GM23338 (cell line): ENCODE results near the gene CEP350. TPM values are rescaled to one million over a fixed set of nuclear protein-coding genes. Genes with fewer than 3 reads are reported as not detected.

Source experiments
- ATAC-seq: fragments of 200-7000 bp; cut with Tn5 transposase; 3 replicates; pipeline ENCODE4 v1.9.1; 2020
- DNase-seq: peaks from one replicate; pipeline ENCODE4 v3.0.0-alpha.2; 2015; ENCODE audit warnings: low spot score
- H2AFZ ChIP-seq: fragments of 200-600 bp; sonication (generic); 2 replicates; pipeline ENCODE4 v1.8.0; 2016; ENCODE audit warnings: antibody characterized with exemption, mild to moderate bottlenecking, moderate library complexity
- H3F3A ChIP-seq: fragments of 200-600 bp; sonication (generic); replicated peaks from 2 replicates; pipeline ENCODE4 v1.8.0; 2017; ENCODE audit warnings: antibody characterized with exemption, mixed run types, low read depth
- H3K27ac ChIP-seq: fragments of 200-600 bp; sonication (generic); 2 replicates; pipeline ENCODE4 v1.6.1; 2016; ENCODE audit warnings: low read depth
- H3K27me3 ChIP-seq: fragments of 200-600 bp; sonication (generic); 2 replicates; pipeline ENCODE4 v1.8.0; 2016; ENCODE audit warnings: mild to moderate bottlenecking, mixed run types, moderate library complexity; ENCODE audit not compliant: insufficient read depth
- H3K36me3 ChIP-seq: fragments of 200-600 bp; sonication (generic); 2 replicates; pipeline ENCODE4 v1.8.0; 2016; ENCODE audit warnings: mild to moderate bottlenecking; ENCODE audit not compliant: insufficient read depth
- H3K4me1 ChIP-seq: fragments of 200-600 bp; sonication (generic); 2 replicates; pipeline ENCODE4 v1.8.0; 2016; ENCODE audit warnings: mild to moderate bottlenecking, moderate library complexity; ENCODE audit not compliant: insufficient read depth
- H3K4me2 ChIP-seq: fragments of 200-600 bp; sonication (generic); 2 replicates; pipeline ENCODE4 v1.7.1; 2017; ENCODE audit warnings: mixed run types
- H3K4me3 ChIP-seq: fragments of 200-600 bp; sonication (generic); 2 replicates; pipeline ENCODE4 v1.6.1; 2016; ENCODE audit warnings: mixed run types
- H3K79me2 ChIP-seq: fragments of 200-600 bp; sonication (generic); replicated peaks from 2 replicates; pipeline ENCODE4 v1.8.0; 2017; ENCODE audit warnings: mild to moderate bottlenecking; ENCODE audit not compliant: insufficient read depth
- H3K9me2 ChIP-seq: fragments of 200-600 bp; sonication (generic); 2 replicates; pipeline ENCODE4 v1.8.0; 2017; ENCODE audit not compliant: insufficient read depth
- H4K20me1 ChIP-seq: fragments of 200-600 bp; sonication (generic); replicated peaks from 2 replicates; pipeline ENCODE4 v1.8.0; 2017; ENCODE audit warnings: mild to moderate bottlenecking; ENCODE audit not compliant: insufficient read depth
- H3K27ac Mint-ChIP-seq: 2 replicates; pipeline ENCODE4 v1.8.0; 2020; ENCODE audit warnings: inconsistent platforms, mild to moderate bottlenecking, moderate library complexity, mixed read lengths
- H3K27me3 Mint-ChIP-seq: 3 replicates; pipeline ENCODE4 v1.8.0; 2022; ENCODE audit warnings: low read depth, mild to moderate bottlenecking, moderate library complexity, mixed read lengths, inconsistent platforms; ENCODE audit not compliant: insufficient read depth, poor library complexity
- H3K36me3 Mint-ChIP-seq: 3 replicates; pipeline ENCODE4 v1.8.0; 2021; ENCODE audit warnings: low read depth, mild to moderate bottlenecking, inconsistent platforms, moderate library complexity, mixed read lengths
- H3K4me1 Mint-ChIP-seq: 3 replicates; pipeline ENCODE4 v1.8.0; 2020; ENCODE audit warnings: mild to moderate bottlenecking, inconsistent platforms, mixed read lengths
- H3K4me3 Mint-ChIP-seq: 3 replicates; pipeline ENCODE4 v1.8.0; 2021; ENCODE audit warnings: moderate library complexity, mild to moderate bottlenecking, inconsistent platforms, mixed read lengths
- H3K9me3 Mint-ChIP-seq: 3 replicates; pipeline ENCODE4 v1.8.0; 2020; ENCODE audit warnings: moderate library complexity, mild to moderate bottlenecking, inconsistent platforms, mixed read lengths
- CREB1 ChIP-seq: fragments of 250-450 bp; sonication (Bioruptor Pico); IDR thresholded peaks from 2 replicates; pipeline ENCODE4 v1.5.0; 2020; ENCODE audit warnings: low read depth, mild to moderate bottlenecking, moderate library complexity
- CTCF ChIP-seq, 2 experiments: fragments of 200-600 bp in 1 of 2; sonication (generic) in 1 of 2; conservative IDR thresholded peaks; 2 replicates each; pipeline versions ENCODE4 v1.5.1 to v1.6.1; 2016 to 2017; ENCODE audit warnings: antibody characterized with exemption in 2 of 2, low read depth in 2 of 2, mild to moderate bottlenecking in 2 of 2, moderate library complexity in 1 of 2
- EZH2 ChIP-seq: fragments of 200-600 bp; sonication (generic); IDR thresholded peaks from one replicate; pipeline ENCODE4 v1.8.0; 2017; ENCODE audit warnings: antibody characterized with exemption, mild to moderate bottlenecking, low read depth; ENCODE audit not compliant: unreplicated experiment
- EZH2phosphoT487 ChIP-seq: fragments of 200-600 bp; sonication (generic); IDR thresholded peaks from one replicate; pipeline ENCODE4 v1.8.1; 2018; ENCODE audit warnings: antibody characterized with exemption; ENCODE audit not compliant: unreplicated experiment
- NANOG ChIP-seq: IDR thresholded peaks from 2 replicates; pipeline ENCODE4 v1.6.1; 2016; ENCODE audit warnings: antibody characterized with exemption, borderline replicate concordance
- POLR2AphosphoS5 ChIP-seq: IDR thresholded peaks from 2 replicates; pipeline ENCODE4 v1.6.1; 2016; ENCODE audit warnings: antibody characterized with exemption, low read depth
- STAT1 ChIP-seq: IDR thresholded peaks from one replicate; pipeline ENCODE4 v1.6.1; 2016; ENCODE audit warnings: antibody characterized with exemption; ENCODE audit not compliant: unreplicated experiment
- ZNF114 ChIP-seq: fragments of 250-450 bp; sonication (Bioruptor Pico); IDR thresholded peaks from 2 replicates; pipeline ENCODE4 v1.5.0; 2020; ENCODE audit warnings: mild to moderate bottlenecking, moderate library complexity
- ZNF331 ChIP-seq: fragments of 250-450 bp; sonication (Bioruptor Pico); IDR thresholded peaks from 2 replicates; pipeline ENCODE4 v1.5.0; 2020; ENCODE audit warnings: low read depth, mild to moderate bottlenecking, moderate library complexity
- polyA plus RNA-seq: library from polyadenylated mRNA; unstranded; fragments of >200 nt; fragmentation: Nextera tagmentation; extraction: Ambion mirVana; gene quantifications from 2 replicates; pipeline ENCODE4 v1.2.1, GENCODE V29; 2016
- total RNA-seq: library from RNA; depleted of rRNA; stranded (reverse); fragments of >200 nt; shearing (Covaris generic); gene quantifications from 2 replicates; pipeline ENCODE4 v1.2.3, GENCODE V29; 2014
- TF ChIP-seq, protein P1 (sequence below): IDR thresholded peaks from 2 replicates; pipeline ENCODE4 v1.6.1; 2016; ENCODE audit warnings: antibody characterized with exemption
- TF ChIP-seq, protein P2 (sequence below): IDR thresholded peaks from one replicate; pipeline ENCODE4 v1.6.1; 2018; ENCODE audit warnings: antibody characterized with exemption; ENCODE audit not compliant: unreplicated experiment
- TF ChIP-seq, protein P3 (sequence below): fragments of 250-450 bp; sonication (Bioruptor Pico); IDR thresholded peaks from 2 replicates; pipeline ENCODE4 v1.5.0; 2020; ENCODE audit warnings: mild to moderate bottlenecking, moderate library complexity

Gene CEP350
- total and polyA plus RNA-seq, 2 experiments from 2014 or later = 23.4 to 36.8 TPM

DNA sequence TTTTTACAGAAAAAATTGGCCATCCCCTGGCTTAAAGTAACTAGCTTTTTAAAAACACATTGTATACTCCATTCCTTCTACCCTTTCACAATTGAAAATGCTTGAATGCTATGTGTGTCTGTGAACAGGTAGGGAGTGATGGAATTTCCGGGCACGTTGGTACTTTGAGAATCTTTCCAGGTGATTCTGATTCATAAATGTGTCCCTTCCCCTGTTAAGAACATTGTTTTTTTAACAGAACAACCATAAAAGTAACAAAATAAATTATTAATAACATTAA, 142.7 kb downstream of the CEP350 start (continued):
- no peak for TF ChIP-seq ZNF331
- TF ChIP-seq, protein P1, sequence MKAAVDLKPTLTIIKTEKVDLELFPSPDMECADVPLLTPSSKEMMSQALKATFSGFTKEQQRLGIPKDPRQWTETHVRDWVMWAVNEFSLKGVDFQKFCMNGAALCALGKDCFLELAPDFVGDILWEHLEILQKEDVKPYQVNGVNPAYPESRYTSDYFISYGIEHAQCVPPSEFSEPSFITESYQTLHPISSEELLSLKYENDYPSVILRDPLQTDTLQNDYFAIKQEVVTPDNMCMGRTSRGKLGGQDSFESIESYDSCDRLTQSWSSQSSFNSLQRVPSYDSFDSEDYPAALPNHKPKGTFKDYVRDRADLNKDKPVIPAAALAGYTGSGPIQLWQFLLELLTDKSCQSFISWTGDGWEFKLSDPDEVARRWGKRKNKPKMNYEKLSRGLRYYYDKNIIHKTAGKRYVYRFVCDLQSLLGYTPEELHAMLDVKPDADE = no peak
- TF ChIP-seq NANOG = no peak

- no peaks in the 10 kb centered on the region for H3K9me3 Mint-ChIP-seq
- Histone ChIP-seq H3K9me2 (no peaks in the 10 kb centered on the region), H3K4me1 (peaks cover 14% of the 10 kb centered on the region), H3F3A (no peaks in the 10 kb centered on the region), H3K27ac (no peak overlapping the region), H3K4me3 (no peak overlapping the region), H3K27me3 (no peaks in the 10 kb centered on the region), H4K20me1 (no peaks in the 10 kb centered on the region), H3K79me2 (no peaks in the 10 kb centered on the region), H3K36me3 (peaks cover 9% of the 10 kb centered on the region), H2AFZ (no peak overlapping the region), H3K4me2 (no peak overlapping the region)
- H3K4me3 Mint-ChIP-seq = no peak overlapping the region
- ATAC-seq (no peak), DNase-seq (no peak)
- no peaks in the 10 kb centered on the region for H3K27me3 Mint-ChIP-seq
- H3K36me3 Mint-ChIP-seq = peaks cover 14% of the 10 kb centered on the region
- peak overlapping the region; percentile 62; the same call in 1 of the 2 replicates for H3K27ac Mint-ChIP-seq
- H3K4me1 Mint-ChIP-seq = peaks cover 18% of the 10 kb centered on the region; the same call in 2 of the 3 replicates
- TF ChIP-seq EZH2 (no peak), POLR2AphosphoS5 (no peak), CTCF (conservative IDR thresholded peaks at IDR 0.05; ENCODE audit: low read depth in 2 of 2) (no peak), NANOG (no peak), CREB1 (no peak), STAT1 (no peak), ZNF331 (no peak), EZH2phosphoT487 (no peak), ZNF114 (CRISPR knock-in tag) (no peak)
- TF ChIP-seq, protein P1 = no peak
- TF ChIP-seq, protein P2, sequence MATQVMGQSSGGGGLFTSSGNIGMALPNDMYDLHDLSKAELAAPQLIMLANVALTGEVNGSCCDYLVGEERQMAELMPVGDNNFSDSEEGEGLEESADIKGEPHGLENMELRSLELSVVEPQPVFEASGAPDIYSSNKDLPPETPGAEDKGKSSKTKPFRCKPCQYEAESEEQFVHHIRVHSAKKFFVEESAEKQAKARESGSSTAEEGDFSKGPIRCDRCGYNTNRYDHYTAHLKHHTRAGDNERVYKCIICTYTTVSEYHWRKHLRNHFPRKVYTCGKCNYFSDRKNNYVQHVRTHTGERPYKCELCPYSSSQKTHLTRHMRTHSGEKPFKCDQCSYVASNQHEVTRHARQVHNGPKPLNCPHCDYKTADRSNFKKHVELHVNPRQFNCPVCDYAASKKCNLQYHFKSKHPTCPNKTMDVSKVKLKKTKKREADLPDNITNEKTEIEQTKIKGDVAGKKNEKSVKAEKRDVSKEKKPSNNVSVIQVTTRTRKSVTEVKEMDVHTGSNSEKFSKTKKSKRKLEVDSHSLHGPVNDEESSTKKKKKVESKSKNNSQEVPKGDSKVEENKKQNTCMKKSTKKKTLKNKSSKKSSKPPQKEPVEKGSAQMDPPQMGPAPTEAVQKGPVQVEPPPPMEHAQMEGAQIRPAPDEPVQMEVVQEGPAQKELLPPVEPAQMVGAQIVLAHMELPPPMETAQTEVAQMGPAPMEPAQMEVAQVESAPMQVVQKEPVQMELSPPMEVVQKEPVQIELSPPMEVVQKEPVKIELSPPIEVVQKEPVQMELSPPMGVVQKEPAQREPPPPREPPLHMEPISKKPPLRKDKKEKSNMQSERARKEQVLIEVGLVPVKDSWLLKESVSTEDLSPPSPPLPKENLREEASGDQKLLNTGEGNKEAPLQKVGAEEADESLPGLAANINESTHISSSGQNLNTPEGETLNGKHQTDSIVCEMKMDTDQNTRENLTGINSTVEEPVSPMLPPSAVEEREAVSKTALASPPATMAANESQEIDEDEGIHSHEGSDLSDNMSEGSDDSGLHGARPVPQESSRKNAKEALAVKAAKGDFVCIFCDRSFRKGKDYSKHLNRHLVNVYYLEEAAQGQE = no peak
- TF ChIP-seq, protein P3, sequence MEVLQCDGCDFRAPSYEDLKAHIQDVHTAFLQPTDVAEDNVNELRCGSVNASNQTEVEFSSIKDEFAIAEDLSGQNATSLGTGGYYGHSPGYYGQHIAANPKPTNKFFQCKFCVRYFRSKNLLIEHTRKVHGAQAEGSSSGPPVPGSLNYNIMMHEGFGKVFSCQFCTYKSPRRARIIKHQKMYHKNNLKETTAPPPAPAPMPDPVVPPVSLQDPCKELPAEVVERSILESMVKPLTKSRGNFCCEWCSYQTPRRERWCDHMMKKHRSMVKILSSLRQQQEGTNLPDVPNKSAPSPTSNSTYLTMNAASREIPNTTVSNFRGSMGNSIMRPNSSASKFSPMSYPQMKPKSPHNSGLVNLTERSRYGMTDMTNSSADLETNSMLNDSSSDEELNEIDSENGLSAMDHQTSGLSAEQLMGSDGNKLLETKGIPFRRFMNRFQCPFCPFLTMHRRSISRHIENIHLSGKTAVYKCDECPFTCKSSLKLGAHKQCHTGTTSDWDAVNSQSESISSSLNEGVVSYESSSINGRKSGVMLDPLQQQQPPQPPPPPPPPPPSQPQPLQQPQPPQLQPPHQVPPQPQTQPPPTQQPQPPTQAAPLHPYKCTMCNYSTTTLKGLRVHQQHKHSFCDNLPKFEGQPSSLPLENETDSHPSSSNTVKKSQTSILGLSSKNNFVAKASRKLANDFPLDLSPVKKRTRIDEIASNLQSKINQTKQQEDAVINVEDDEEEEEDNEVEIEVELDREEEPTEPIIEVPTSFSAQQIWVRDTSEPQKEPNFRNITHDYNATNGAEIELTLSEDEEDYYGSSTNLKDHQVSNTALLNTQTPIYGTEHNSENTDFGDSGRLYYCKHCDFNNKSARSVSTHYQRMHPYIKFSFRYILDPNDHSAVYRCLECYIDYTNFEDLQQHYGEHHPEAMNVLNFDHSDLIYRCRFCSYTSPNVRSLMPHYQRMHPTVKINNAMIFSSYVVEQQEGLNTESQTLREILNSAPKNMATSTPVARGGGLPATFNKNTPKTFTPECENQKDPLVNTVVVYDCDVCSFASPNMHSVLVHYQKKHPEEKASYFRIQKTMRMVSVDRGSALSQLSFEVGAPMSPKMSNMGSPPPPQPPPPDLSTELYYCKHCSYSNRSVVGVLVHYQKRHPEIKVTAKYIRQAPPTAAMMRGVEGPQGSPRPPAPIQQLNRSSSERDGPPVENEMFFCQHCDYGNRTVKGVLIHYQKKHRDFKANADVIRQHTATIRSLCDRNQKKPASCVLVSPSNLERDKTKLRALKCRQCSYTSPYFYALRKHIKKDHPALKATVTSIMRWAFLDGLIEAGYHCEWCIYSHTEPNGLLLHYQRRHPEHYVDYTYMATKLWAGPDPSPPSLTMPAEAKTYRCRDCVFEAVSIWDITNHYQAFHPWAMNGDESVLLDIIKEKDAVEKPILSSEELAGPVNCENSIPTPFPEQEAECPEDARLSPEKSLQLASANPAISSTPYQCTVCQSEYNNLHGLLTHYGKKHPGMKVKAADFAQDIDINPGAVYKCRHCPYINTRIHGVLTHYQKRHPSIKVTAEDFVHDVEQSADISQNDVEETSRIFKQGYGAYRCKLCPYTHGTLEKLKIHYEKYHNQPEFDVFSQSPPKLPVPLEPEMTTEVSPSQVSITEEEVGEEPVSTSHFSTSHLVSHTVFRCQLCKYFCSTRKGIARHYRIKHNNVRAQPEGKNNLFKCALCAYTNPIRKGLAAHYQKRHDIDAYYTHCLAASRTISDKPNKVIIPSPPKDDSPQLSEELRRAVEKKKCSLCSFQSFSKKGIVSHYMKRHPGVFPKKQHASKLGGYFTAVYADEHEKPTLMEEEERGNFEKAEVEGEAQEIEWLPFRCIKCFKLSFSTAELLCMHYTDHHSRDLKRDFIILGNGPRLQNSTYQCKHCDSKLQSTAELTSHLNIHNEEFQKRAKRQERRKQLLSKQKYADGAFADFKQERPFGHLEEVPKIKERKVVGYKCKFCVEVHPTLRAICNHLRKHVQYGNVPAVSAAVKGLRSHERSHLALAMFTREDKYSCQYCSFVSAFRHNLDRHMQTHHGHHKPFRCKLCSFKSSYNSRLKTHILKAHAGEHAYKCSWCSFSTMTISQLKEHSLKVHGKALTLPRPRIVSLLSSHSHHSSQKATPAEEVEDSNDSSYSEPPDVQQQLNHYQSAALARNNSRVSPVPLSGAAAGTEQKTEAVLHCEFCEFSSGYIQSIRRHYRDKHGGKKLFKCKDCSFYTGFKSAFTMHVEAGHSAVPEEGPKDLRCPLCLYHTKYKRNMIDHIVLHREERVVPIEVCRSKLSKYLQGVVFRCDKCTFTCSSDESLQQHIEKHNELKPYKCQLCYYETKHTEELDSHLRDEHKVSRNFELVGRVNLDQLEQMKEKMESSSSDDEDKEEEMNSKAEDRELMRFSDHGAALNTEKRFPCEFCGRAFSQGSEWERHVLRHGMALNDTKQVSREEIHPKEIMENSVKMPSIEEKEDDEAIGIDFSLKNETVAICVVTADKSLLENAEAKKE (CRISPR knock-in tag) = no peak
Observed at GRCh38 chr1:180101411-180101810, 146.8 kb downstream of the CEP350 start.
